Measurements from ENCODE around the gene HNMT.

DNA sequence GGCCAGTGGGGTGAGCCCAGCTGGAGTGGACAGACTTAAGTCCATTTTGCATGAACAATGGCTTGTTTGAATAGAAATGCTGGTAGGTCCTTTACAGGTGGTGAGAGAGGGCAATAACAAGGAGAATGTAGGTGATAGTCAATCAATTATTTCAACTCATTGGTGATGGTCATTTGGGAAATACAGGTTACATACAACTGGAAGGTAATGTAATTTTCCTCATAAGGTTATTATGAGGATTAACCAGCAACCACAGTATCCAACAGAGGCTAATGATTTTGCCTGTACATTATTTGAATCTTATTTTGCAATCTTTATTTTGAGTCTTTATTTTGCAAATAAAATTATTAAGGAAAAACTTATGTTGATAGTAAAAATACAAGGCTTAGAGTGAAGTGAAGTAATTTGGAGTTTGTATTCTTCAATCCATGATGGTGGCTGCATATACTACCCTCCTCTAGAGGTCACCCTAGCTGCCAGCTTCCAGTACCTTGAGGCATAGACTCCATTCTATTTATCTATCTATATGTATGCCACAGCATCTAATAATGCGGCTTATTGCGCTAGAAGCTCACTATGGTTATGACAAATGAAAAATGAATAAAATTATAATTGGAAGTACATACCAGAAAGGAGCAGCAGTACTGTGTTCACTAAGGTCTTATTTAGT, 20.5 kb upstream of the HNMT start:
- TF ChIP-seq, protein P1, sequence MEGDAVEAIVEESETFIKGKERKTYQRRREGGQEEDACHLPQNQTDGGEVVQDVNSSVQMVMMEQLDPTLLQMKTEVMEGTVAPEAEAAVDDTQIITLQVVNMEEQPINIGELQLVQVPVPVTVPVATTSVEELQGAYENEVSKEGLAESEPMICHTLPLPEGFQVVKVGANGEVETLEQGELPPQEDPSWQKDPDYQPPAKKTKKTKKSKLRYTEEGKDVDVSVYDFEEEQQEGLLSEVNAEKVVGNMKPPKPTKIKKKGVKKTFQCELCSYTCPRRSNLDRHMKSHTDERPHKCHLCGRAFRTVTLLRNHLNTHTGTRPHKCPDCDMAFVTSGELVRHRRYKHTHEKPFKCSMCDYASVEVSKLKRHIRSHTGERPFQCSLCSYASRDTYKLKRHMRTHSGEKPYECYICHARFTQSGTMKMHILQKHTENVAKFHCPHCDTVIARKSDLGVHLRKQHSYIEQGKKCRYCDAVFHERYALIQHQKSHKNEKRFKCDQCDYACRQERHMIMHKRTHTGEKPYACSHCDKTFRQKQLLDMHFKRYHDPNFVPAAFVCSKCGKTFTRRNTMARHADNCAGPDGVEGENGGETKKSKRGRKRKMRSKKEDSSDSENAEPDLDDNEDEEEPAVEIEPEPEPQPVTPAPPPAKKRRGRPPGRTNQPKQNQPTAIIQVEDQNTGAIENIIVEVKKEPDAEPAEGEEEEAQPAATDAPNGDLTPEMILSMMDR (IDR thresholded peaks at IDR 0.05; ENCODE audit: insufficient read depth, low read length, poor library complexity, severe bottlenecking): no peak
- TF ChIP-seq EZH2phosphoT487 (conservative IDR thresholded peaks at IDR 0.05; ENCODE audit: low read length): no peak
